Measurements from ENCODE around the gene TIAM1.

Gene TIAM1

GRCh38 chr21:31284797-31285397 is 59.2 kb downstream of the TIAM1 start:
- DNase-seq (ENCODE audit: low read depth, low spot score), result peak; percentile 61

GRCh38 chr21:31283025-31283424 is 61.0 kb downstream of the TIAM1 start:
- DNase-seq (ENCODE audit: low read depth, low spot score), result no peak

GRCh38 chr21:31282095-31282709 is 61.9 kb downstream of the TIAM1 start:
- DNase-seq (ENCODE audit: low read depth, low spot score), result no peak

- DNase-seq (ENCODE audit: low read depth, low spot score), result no peak
Measured at GRCh38 chr21:31281561-31281960, 62.5 kb downstream of the TIAM1 start.

- no peak for DNase-seq (ENCODE audit: low read depth, low spot score)
Measured at GRCh38 chr21:31279986-31280385, 64.1 kb downstream of the TIAM1 start.

- DNase-seq (ENCODE audit: low read depth, low spot score), result no peak
Measured at GRCh38 chr21:31279214-31279613, 64.8 kb downstream of the TIAM1 start.

GRCh38 chr21:31278511-31279130 is 65.4 kb downstream of the TIAM1 start:
- DNase-seq (ENCODE audit: low read depth, low spot score), result no peak

- no peak for DNase-seq (ENCODE audit: low read depth, low spot score)
Measured at GRCh38 chr21:31276663-31277062, 67.4 kb downstream of the TIAM1 start.

- no peak for DNase-seq (ENCODE audit: low read depth, low spot score)
Measured at GRCh38 chr21:31275901-31276300, 68.2 kb downstream of the TIAM1 start.

- no peak for DNase-seq (ENCODE audit: low read depth, low spot score)
Measured at GRCh38 chr21:31273278-31273677, 70.8 kb downstream of the TIAM1 start.

GRCh38 chr21:31268090-31268489 is 76.0 kb downstream of the TIAM1 start:
- DNase-seq (ENCODE audit: low read depth, low spot score), result no peak

- DNase-seq (ENCODE audit: low read depth, low spot score), result no peak
Measured at GRCh38 chr21:31267644-31268043, 76.4 kb downstream of the TIAM1 start.

- DNase-seq (ENCODE audit: low read depth, low spot score), result no peak
Measured at GRCh38 chr21:31266241-31266640, 77.8 kb downstream of the TIAM1 start.

GRCh38 chr21:31265366-31266013 is 78.6 kb downstream of the TIAM1 start:
- no peak for DNase-seq (ENCODE audit: low read depth, low spot score)

GRCh38 chr21:31264574-31264973 is 79.5 kb downstream of the TIAM1 start:
- DNase-seq (ENCODE audit: low read depth, low spot score), result no peak

GRCh38 chr21:31262728-31263127 is 81.3 kb downstream of the TIAM1 start:
- no peak for DNase-seq (ENCODE audit: low read depth, low spot score)

GRCh38 chr21:31261759-31262158 is 82.3 kb downstream of the TIAM1 start:
- DNase-seq (ENCODE audit: low read depth, low spot score), result no peak

GRCh38 chr21:31260790-31261189 is 83.3 kb downstream of the TIAM1 start:
- no peak for DNase-seq (ENCODE audit: low read depth, low spot score)

- no peak for DNase-seq (ENCODE audit: low read depth, low spot score)
Measured at GRCh38 chr21:31258073-31258472, 86.0 kb downstream of the TIAM1 start.

GRCh38 chr21:31257265-31257664 is 86.8 kb downstream of the TIAM1 start:
- no peak for DNase-seq (ENCODE audit: low read depth, low spot score)

- DNase-seq (ENCODE audit: low read depth, low spot score), result no peak
Measured at GRCh38 chr21:31255896-31256295, 88.2 kb downstream of the TIAM1 start.

GRCh38 chr21:31255036-31255435 is 89.0 kb downstream of the TIAM1 start:
- DNase-seq (ENCODE audit: low read depth, low spot score), result no peak

- DNase-seq (ENCODE audit: low read depth, low spot score), result no peak
Measured at GRCh38 chr21:31254131-31254530, 89.9 kb downstream of the TIAM1 start.

Measured in ELF-1 (cell line).